ENCODE measurements around the gene MAPK9.

Gene MAPK9

DNA sequence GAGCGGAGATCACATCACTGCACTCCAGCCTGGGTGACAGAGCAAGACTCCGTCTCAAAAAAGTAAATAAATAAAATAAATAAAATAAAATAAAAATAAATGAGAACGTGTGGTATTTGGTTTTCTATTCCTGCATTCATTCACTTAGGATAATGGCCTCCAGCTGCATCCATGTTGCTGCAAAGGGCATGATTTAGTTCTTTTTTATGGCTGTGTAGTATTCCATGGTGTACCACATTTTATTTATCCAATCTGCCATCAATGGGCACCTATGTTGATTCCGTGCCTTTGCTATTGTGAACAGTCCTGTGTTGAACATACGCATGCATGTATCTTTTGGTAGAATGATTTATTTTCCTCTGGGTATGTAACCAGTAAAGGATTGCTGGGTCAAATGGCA lies 74.1 kb downstream of the MAPK9 start:
- H3K4me1 ChIP-seq (ENCODE audit: insufficient read depth, low read length, poor library complexity, severe bottlenecking): no peaks in the 10 kb centered on the region
- H3K9me2 ChIP-seq (replicated peaks; ENCODE audit: low read depth, low read length): no peaks in the 10 kb centered on the region
- no peaks in the 10 kb centered on the region for H3K9me3 ChIP-seq (ENCODE audit: insufficient read depth, low read depth, low read length)
- no peaks in the 10 kb centered on the region for H3F3A ChIP-seq (ENCODE audit: low read depth)
- no peaks in the 10 kb centered on the region for H4K20me1 ChIP-seq (ENCODE audit: insufficient read depth, low read length, poor library complexity, severe bottlenecking)
- no peak overlapping the region for H3K9ac ChIP-seq (ENCODE audit: low read depth, low read length, poor library complexity, severe bottlenecking)
- H3K36me3 ChIP-seq (ENCODE audit: insufficient read depth, low read length): no peaks in the 10 kb centered on the region
- H3K27me3 ChIP-seq (ENCODE audit: insufficient read depth, low read length, poor library complexity, severe bottlenecking): no peaks in the 10 kb centered on the region
- TF ChIP-seq, protein P1, sequence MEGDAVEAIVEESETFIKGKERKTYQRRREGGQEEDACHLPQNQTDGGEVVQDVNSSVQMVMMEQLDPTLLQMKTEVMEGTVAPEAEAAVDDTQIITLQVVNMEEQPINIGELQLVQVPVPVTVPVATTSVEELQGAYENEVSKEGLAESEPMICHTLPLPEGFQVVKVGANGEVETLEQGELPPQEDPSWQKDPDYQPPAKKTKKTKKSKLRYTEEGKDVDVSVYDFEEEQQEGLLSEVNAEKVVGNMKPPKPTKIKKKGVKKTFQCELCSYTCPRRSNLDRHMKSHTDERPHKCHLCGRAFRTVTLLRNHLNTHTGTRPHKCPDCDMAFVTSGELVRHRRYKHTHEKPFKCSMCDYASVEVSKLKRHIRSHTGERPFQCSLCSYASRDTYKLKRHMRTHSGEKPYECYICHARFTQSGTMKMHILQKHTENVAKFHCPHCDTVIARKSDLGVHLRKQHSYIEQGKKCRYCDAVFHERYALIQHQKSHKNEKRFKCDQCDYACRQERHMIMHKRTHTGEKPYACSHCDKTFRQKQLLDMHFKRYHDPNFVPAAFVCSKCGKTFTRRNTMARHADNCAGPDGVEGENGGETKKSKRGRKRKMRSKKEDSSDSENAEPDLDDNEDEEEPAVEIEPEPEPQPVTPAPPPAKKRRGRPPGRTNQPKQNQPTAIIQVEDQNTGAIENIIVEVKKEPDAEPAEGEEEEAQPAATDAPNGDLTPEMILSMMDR (conservative IDR thresholded peaks at IDR 0.05; ENCODE audit: low read length): no peak
- TF ChIP-seq EZH2phosphoT487 (IDR thresholded peaks at IDR 0.05; ENCODE audit: borderline replicate concordance): no peak
- no peak overlapping the region for H3K4me2 ChIP-seq (ENCODE audit: low read depth, low read length, poor library complexity, severe bottlenecking)
- no peak overlapping the region for H2AFZ ChIP-seq (ENCODE audit: low read length)
- no peaks in the 10 kb centered on the region for H3K79me2 ChIP-seq (ENCODE audit: insufficient read depth, low read length)
- H3K4me3 ChIP-seq (ENCODE audit: low read length, poor library complexity, severe bottlenecking): no peak overlapping the region

DNA sequence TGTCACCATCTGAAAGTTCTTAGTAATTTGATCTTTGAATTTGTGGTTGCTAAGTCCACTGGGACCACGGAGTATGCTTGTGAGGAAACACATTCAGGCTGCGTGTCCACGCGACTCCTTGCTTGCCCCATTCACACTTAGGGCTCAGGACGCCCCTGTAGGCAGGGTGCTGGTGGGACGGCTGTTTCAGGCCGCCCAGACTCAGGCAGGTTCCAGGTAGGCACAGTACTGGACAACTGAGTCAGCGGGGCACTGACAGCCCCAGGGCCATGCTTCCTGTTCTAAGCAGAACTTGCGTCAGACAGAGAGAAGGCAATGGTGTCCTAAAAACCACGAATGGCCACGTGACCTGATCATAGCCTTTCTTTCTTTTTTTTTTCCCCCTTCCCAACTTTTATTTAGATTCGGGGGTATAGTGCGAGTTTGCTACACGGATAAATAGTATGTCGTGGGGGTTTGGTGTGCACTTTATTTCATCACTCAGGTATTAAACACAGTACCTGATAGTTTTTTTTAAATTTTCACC lies 75.2 kb downstream of the MAPK9 start:
- H3F3A ChIP-seq (ENCODE audit: low read depth): no peaks in the 10 kb centered on the region
- H3K9me3 ChIP-seq (ENCODE audit: insufficient read depth, low read depth, low read length): no peaks in the 10 kb centered on the region
- H3K36me3 ChIP-seq (ENCODE audit: insufficient read depth, low read length): no peaks in the 10 kb centered on the region
- no peaks in the 10 kb centered on the region for H3K79me2 ChIP-seq (ENCODE audit: insufficient read depth, low read length)
- H3K4me3 ChIP-seq (ENCODE audit: low read length, poor library complexity, severe bottlenecking): no peak overlapping the region
- no peak overlapping the region for H3K4me2 ChIP-seq (ENCODE audit: low read depth, low read length, poor library complexity, severe bottlenecking)
- H3K4me1 ChIP-seq (ENCODE audit: insufficient read depth, low read length, poor library complexity, severe bottlenecking): no peaks in the 10 kb centered on the region
- TF ChIP-seq, protein P1 (conservative IDR thresholded peaks at IDR 0.05; ENCODE audit: low read length): no peak
- TF ChIP-seq EZH2phosphoT487 (IDR thresholded peaks at IDR 0.05; ENCODE audit: borderline replicate concordance): no peak
- no peak overlapping the region for H2AFZ ChIP-seq (ENCODE audit: low read length)
- no peaks in the 10 kb centered on the region for H4K20me1 ChIP-seq (ENCODE audit: insufficient read depth, low read length, poor library complexity, severe bottlenecking)
- no peaks in the 10 kb centered on the region for H3K9me2 ChIP-seq (replicated peaks; ENCODE audit: low read depth, low read length)
- H3K27me3 ChIP-seq (ENCODE audit: insufficient read depth, low read length, poor library complexity, severe bottlenecking): no peaks in the 10 kb centered on the region
- H3K9ac ChIP-seq (ENCODE audit: low read depth, low read length, poor library complexity, severe bottlenecking): no peak overlapping the region

DNA sequence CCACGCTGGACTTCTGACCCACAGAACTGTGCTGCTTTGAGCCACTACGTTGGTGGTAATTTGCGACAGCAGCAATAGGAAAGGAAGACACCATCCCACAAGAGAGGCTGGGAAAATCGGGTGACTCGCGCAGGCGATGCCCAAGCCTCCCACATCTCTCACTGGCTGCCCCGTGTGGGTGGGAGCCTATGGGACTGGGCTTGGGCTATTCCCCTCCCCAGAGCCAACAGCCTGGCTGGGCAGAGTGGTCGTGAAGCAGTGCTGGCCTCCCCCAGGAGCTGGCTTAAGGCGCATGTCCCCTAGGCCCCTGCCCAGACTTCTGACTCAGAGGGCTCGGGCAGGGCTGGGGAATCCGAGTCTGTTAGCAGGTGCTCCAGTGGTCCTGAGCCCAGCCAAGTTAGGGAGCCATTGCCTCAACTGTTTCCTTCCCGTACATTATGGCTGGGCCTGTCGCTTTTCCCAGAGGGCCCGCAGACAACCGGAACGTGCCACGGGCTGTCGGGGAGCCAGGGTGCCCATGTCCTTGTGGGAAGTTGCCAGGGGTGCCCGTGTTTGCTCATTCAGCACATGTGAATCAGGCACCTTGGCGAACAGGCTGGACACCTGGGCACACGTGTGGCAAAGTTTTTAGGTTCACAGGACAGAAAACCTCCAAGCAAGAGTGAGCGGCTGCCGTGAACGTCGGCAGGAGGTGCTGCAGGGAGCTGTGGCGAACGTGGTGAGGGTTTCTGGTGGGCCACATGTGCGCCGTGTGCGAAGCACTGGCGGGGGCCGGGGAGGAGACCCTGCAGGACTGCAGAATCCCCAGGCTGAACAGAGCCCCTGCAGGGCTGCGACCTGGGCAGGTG lies 75.9 kb downstream of the MAPK9 start:
- no peaks in the 10 kb centered on the region for H3K27me3 ChIP-seq (ENCODE audit: insufficient read depth, low read length, poor library complexity, severe bottlenecking)
- H3K4me3 ChIP-seq (ENCODE audit: low read length, poor library complexity, severe bottlenecking): no peak overlapping the region

More for the DNA sequence above, 75.9 kb downstream of the MAPK9 start:
- no peaks in the 10 kb centered on the region for H3K9me3 ChIP-seq (ENCODE audit: insufficient read depth, low read depth, low read length)
- H4K20me1 ChIP-seq (ENCODE audit: insufficient read depth, low read length, poor library complexity, severe bottlenecking): no peaks in the 10 kb centered on the region
- no peaks in the 10 kb centered on the region for H3K4me1 ChIP-seq (ENCODE audit: insufficient read depth, low read length, poor library complexity, severe bottlenecking)
- H3F3A ChIP-seq (ENCODE audit: low read depth): no peaks in the 10 kb centered on the region
- TF ChIP-seq, protein P1 (conservative IDR thresholded peaks at IDR 0.05; ENCODE audit: low read length): no peak
- no peak for TF ChIP-seq EZH2phosphoT487 (IDR thresholded peaks at IDR 0.05; ENCODE audit: borderline replicate concordance)
- no peaks in the 10 kb centered on the region for H3K36me3 ChIP-seq (ENCODE audit: insufficient read depth, low read length)
- H3K4me2 ChIP-seq (ENCODE audit: low read depth, low read length, poor library complexity, severe bottlenecking): no peak overlapping the region
- H3K9ac ChIP-seq (ENCODE audit: low read depth, low read length, poor library complexity, severe bottlenecking): no peak overlapping the region
- no peak overlapping the region for H2AFZ ChIP-seq (ENCODE audit: low read length)
- no peaks in the 10 kb centered on the region for H3K9me2 ChIP-seq (replicated peaks; ENCODE audit: low read depth, low read length)
- no peaks in the 10 kb centered on the region for H3K79me2 ChIP-seq (ENCODE audit: insufficient read depth, low read length)

Measured in Loucy (cell line).